Muscle layer of colon (tissue), 2 donors: ENCODE results near the gene PBRM1.
"Not testable (repeated sequence)": the region's sequence is repeated elsewhere in the genome, so short reads cannot be mapped to it uniquely, and the experiment has no call there.

Experiments used
- H3K27ac ChIP-seq: one replicate; pipeline ENCODE4 v1.7.0; 2013; ENCODE audit warnings: low read depth, mild to moderate bottlenecking, low read length, moderate library complexity
- H3K27me3 ChIP-seq, 2 donors: one replicate each; pipeline ENCODE4 v1.7.0; 2013; ENCODE audit warnings: low read length in 2 of 2, mild to moderate bottlenecking in 2 of 2; ENCODE audit not compliant: insufficient read depth in 2 of 2, control insufficient read depth in 1 of 2
- H3K36me3 ChIP-seq: one replicate; pipeline ENCODE4 v1.7.0; 2013; ENCODE audit warnings: mild to moderate bottlenecking, low read length; ENCODE audit not compliant: insufficient read depth
- H3K4me1 ChIP-seq: one replicate; pipeline ENCODE4 v1.7.0; 2013; ENCODE audit warnings: mild to moderate bottlenecking, low read length; ENCODE audit not compliant: insufficient read depth
- H3K4me3 ChIP-seq, 2 donors: one replicate each; pipeline ENCODE4 v1.7.0; 2013; ENCODE audit warnings: low read length in 2 of 2, low read depth in 1 of 2, mild to moderate bottlenecking in 1 of 2, moderate library complexity in 1 of 2
- H3K9ac ChIP-seq: one replicate; pipeline ENCODE4 v1.7.0; 2013; ENCODE audit warnings: low read length
- H3K9me3 ChIP-seq: one replicate; pipeline ENCODE4 v1.7.0; 2013; ENCODE audit warnings: mild to moderate bottlenecking, low read length
- donor health status: abdominal sarcoma.
- donor health status: Adenocarcinoma of cecum.

PBRM1 gene

DNA sequence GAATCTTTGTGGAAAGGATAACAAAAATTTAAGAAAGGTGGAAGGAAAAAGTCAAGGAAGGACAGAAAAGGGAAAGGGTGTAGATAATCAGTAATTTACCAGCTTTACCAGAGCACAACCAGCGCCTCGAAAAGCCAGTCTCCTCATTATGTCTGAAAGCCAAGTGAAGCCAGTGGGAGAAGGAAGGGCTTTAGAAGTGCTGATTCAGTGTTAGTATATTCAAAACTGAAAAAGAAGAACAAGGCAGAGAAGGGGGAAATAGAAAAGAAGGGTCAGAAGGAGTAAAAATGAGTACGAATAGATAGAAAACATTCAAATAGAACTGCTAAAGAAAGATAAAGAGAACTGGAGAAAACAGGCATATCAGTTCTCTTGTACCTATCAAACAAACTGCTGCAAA lies 4.1 kb downstream of the PBRM1 start:
- Histone ChIP-seq H3K27me3 (no peaks in the 10 kb centered on the region), H3K9ac (no peak overlapping the region), H3K36me3 (peaks cover 31% of the 10 kb centered on the region), H3K27ac (no peak overlapping the region), H3K4me3 (no peak overlapping the region), H3K4me1 (peaks cover 14% of the 10 kb centered on the region), H3K9me3 (no peaks in the 10 kb centered on the region)

DNA sequence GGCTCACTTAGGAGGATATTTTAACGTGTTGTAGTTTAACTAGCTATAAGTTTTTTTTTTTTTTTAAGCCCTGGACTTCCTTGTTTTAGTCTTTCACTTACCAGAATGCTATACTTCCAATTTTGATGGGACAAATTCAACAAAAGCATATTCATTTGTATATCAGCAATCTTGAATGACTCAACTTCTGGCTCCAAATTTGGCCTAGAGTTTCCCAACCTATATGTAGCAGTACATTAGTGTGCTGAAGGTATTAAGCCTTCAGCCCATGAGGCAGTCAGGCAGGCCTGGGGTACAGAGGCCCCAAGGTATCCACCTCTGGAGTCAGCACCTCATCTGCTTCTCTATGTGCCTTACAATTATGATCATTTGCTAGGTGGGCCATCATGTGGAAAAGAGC lies 5.9 kb downstream of the PBRM1 start:
- Histone ChIP-seq H3K4me3 (no peak overlapping the region), H3K36me3 (peaks cover 41% of the 10 kb centered on the region), H3K9ac (no peak overlapping the region), H3K27me3 (no peaks in the 10 kb centered on the region), H3K9me3 (no peaks in the 10 kb centered on the region), H3K4me1 (peaks cover 9% of the 10 kb centered on the region), H3K27ac (no peak overlapping the region)

DNA sequence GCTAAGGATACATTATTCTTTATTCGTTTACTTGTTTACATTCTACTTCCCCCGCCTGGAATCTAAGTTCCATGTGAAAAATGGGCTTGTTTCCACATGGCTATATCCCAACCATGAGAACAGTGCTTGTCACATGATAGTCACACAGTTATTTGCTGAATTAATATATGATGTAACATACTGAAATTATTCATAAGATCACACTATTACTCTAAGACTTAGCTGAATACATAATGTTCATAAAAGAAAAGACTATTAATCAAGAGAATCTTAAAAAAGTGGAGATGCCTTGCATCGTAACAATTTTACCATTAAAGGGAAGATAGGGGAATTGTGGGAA lies 6.5 kb downstream of the PBRM1 start:
- no peaks in the 10 kb centered on the region for H3K9me3 ChIP-seq
- H3K4me1 ChIP-seq = peaks cover 3% of the 10 kb centered on the region
- H3K36me3 ChIP-seq = peaks cover 42% of the 10 kb centered on the region
- H3K27ac ChIP-seq = no peak overlapping the region
- no peak overlapping the region for H3K9ac ChIP-seq
- no peaks in the 10 kb centered on the region for H3K27me3 ChIP-seq
- no peak overlapping the region for H3K4me3 ChIP-seq

DNA sequence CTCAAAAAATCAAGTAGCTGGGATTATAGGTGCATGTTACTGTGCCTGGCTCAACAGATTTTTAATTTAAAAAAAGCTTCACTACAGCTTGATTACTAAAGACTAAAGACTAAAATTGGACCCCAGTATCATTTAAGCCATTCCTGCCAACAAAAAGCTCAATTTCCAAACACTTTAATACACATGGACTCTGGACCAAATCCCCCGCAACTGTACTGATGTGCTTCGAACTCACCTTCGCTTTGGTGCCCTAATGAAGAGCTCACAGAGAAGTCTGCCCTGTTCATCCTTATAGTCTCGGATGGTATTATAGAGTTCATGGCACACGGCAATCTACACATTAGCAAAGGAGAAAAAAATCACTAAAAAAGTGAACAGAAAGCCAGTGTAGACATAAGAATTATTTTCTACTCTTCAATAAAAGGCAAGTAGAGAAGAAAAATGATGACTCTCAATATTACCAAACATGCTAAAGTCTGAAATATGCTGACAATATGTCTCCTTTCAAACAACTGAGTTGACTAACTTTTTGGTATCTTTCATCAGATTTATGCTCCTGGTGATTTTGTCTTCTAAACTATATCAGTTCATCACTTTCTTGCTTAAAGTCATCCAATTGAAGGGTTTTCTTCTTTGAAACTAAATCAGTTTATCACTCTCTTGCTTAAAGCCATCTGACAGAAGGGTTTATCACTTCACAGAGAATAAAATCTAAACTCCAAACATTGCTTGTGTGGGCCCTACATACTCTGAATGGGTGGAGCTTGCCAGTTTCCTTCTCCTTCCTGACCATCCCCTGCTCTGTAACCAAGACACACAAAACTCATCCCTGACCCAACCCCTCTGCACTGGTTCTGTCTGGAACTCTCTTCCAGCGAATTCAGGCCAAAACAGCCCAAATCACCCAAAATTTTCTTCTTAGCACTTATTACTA lies 7.2 kb downstream of the PBRM1 start:
- H3K36me3 ChIP-seq = peaks cover 42% of the 10 kb centered on the region
- H3K4me1 ChIP-seq = no peaks in the 10 kb centered on the region
- no peak overlapping the region for H3K27ac ChIP-seq

DNA sequence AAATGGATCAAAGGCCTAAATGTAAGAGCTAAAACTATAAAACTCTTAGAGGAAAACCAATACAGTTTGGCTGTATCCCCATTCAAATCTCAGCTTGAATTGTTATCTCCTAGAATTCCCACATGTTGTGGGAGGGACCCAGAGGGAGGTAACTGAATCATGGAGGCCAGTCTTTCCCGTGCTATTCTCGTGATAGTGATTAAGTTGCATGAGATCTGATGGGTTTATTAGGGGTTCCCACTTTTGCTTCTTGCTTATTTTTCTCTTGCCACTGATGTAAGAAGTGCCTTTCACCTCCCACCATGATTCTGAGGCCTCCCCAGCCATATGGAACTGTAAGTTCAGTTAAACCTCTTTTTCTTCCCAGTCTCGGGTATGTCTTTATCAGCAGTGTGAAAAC lies 9.5 kb downstream of the PBRM1 start:
- H3K27me3 ChIP-seq, H3K4me3 ChIP-seq, H3K9me3 ChIP-seq, H3K4me1 ChIP-seq, H3K27ac ChIP-seq, H3K9ac ChIP-seq: not testable (repeated sequence)
- H3K36me3 ChIP-seq = peaks cover 51% of the 10 kb centered on the region

More for the DNA sequence above, 7.2 kb downstream of the PBRM1 start:
- H3K4me3 ChIP-seq = no peak overlapping the region
- no peaks in the 10 kb centered on the region for H3K9me3 ChIP-seq
- no peak overlapping the region for H3K9ac ChIP-seq
- H3K27me3 ChIP-seq = no peaks in the 10 kb centered on the region

DNA sequence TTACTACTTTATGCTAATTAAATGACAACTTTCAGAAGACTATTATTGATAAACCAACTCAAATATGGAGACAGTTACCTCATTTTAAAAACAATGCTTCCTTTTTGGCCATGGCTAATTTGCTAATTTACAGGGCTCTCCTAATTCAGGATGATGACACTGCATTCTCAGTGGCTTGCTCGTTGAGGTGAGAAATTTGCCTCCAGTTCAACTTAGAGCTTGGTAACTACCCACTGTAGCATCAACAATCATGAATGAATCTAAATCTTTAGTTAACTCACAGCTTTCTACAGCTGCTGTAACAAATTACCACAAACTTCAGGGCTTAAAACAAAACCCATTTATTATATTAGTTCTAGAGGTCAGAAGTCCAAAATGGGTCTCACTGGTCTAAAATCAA lies 14.0 kb downstream of the PBRM1 start:
- Histone ChIP-seq H3K4me3 (no peak overlapping the region), H3K9ac (no peak overlapping the region), H3K4me1 (peaks cover 12% of the 10 kb centered on the region), H3K9me3 (no peaks in the 10 kb centered on the region), H3K27me3 (no peaks in the 10 kb centered on the region), H3K27ac (no peak overlapping the region), H3K36me3 (peaks cover 28% of the 10 kb centered on the region)

DNA sequence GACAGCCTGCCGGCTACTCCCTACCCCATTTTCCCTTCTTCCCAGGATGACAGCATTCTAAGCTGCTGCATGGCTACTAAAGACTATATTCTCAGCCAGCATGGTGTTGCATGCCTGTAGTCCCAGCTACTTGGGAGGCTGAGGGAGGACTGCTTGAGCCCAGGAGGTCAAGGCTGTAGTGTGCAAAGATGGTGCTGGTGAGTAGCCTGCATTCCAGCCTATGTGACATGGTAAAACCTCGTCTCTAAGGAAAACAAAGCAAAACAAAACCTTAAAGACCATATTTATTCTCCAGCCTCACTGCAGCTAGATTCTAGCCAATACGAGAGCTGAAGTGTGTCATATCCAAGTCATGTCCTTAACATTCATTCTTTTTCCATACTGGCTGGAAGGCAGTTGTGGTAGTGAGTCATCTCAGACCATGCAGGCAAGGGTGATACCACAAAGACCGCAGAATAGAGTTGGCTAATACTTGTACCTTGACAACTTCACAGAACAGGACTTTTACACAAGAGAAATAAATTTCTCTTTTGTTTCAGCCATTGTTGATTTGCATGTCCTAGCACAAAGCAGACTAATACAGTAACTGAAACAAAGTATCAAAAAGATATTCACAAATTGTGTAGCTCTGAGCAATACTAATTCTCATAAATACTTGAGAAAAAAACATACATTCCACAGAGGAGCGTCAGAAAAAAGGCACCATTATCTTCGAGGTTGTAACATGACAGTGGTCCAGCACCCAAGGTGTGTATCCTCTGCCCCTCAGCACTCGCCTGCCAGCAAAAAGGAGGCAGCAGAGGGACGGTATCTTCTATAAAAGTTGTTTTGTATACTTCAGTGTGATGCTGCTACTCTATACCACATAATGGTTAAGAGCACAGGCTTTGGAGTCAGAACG lies 14.8 kb downstream of the PBRM1 start:
- H3K9me3 ChIP-seq = no peaks in the 10 kb centered on the region
- H3K4me1 ChIP-seq = peaks cover 12% of the 10 kb centered on the region
- no peak overlapping the region for H3K4me3 ChIP-seq
- H3K36me3 ChIP-seq = peaks cover 30% of the 10 kb centered on the region
- no peak overlapping the region for H3K9ac ChIP-seq
- H3K27me3 ChIP-seq = no peaks in the 10 kb centered on the region
- no peak overlapping the region for H3K27ac ChIP-seq

DNA sequence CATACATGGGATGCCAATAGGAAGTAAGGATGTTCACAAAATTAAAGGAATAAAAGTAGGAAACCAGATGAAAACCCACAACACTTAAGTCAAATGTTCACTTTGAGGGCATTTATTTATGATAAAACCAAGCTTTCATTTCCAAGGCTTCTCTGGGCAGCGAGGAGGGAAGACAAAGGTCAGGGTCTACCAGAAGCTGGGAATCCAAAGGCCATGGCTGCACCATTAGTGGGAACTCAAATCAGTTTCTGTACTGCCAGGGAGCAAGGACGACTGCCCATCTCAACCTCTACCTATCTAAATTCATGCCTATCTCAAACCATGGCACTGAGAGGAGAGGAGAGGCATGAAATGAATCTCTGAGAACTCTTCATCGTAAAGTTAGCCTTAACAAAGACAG lies 22.6 kb downstream of the PBRM1 start:
- no peak overlapping the region for H3K27ac ChIP-seq
- no peak overlapping the region for H3K9ac ChIP-seq
- peaks cover 43% of the 10 kb centered on the region for H3K36me3 ChIP-seq
- H3K4me3 ChIP-seq = no peak overlapping the region
- H3K27me3 ChIP-seq = no peaks in the 10 kb centered on the region
- H3K4me1 ChIP-seq = no peaks in the 10 kb centered on the region
- H3K9me3 ChIP-seq = no peaks in the 10 kb centered on the region

DNA sequence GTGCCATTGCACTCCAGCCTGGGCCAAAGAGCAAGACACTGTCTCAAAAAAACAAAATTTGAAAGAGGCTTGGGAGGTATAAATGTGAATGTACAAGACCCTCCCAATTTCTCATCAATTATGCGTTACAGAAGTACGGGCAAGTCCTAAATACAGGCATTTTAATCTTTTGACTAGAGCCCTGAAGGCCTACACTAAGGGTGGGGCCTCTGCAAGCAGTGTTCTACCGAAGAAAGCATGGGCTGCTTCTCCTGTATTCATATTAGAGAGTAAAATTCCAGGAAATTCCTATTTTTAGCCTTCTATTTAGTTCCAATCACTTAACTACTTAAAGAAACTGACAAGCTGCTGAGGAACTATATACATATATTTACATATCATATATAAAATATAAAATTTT lies 25.7 kb downstream of the PBRM1 start:
- Histone ChIP-seq H3K9me3 (no peaks in the 10 kb centered on the region), H3K36me3 (peaks cover 51% of the 10 kb centered on the region), H3K4me3 (no peak overlapping the region), H3K4me1 (no peaks in the 10 kb centered on the region), H3K9ac (no peak overlapping the region), H3K27me3 (no peaks in the 10 kb centered on the region), H3K27ac (no peak overlapping the region)

DNA sequence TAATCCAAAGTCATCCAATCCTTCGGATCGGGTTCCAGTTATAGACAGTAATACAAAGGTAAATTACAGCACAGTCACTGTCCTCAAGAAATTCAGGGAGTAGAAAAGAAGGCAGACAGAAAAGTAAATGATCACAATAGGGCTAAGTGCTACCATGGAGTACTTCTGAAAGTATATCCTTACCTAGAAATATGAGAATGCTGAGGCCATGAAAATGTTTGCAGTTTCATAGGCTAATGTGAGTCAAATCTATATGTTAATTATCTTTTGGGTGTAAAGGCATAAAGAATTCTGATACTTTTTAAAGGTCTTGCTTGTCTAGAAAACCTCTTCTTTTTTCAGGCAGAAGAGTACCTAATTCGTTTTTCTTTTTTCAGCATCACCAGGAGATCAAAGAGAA lies 29.8 kb downstream of the PBRM1 start:
- Histone ChIP-seq H3K9me3 (no peaks in the 10 kb centered on the region), H3K4me3 (no peak overlapping the region), H3K27ac (no peak overlapping the region), H3K4me1 (no peaks in the 10 kb centered on the region), H3K9ac (no peak overlapping the region), H3K27me3 (no peaks in the 10 kb centered on the region), H3K36me3 (peaks cover 59% of the 10 kb centered on the region)

DNA sequence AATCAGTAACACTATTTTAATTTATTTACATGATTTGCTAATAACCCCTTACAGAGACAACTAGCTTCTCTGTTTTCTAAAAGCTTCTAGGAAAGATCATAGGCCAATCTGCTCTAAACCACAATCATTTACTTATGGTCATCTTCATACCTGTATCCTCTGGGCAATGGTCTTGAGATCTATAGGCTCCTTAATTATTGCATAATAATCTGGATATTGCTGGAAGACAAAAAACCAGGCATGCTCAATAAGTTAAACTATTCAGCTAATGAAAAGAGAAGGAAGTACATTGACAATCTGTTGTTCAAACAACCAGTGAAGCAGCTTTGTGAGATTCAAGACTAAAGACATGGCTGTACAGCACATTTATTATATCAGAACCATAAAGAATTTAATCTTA lies 34.1 kb downstream of the PBRM1 start:
- Histone ChIP-seq H3K4me1 (no peaks in the 10 kb centered on the region), H3K36me3 (peaks cover 59% of the 10 kb centered on the region), H3K9ac (no peak overlapping the region), H3K9me3 (no peaks in the 10 kb centered on the region), H3K27ac (no peak overlapping the region), H3K4me3 (no peak overlapping the region), H3K27me3 (no peaks in the 10 kb centered on the region)
